Inferior parietal cortex (tissue), 1 donor: Measurements from ENCODE around the gene TSPOAP1.

ENCODE experiments used
- DNase-seq: peaks from one replicate; pipeline ENCODE4 v3.0.0-alpha.2; 2016; ENCODE audit errors: extremely low spot score

TSPOAP1 gene

GRCh38 chr17:58253082-58253481, 75.5 kb downstream of the TSPOAP1 start:
- no peak for DNase-seq

GRCh38 chr17:58252141-58252540, 76.5 kb downstream of the TSPOAP1 start:
- no peak for DNase-seq
